K562 (cell line): ENCODE data around the gene SCAP. TPM values are rescaled to one million over a fixed set of nuclear protein-coding genes. Genes with fewer than 3 reads are reported as not detected.

ENCODE experiments used
- ASH1L ChIP-seq: fragments of 450-650 bp; IDR thresholded peaks from 2 replicates; pipeline ENCODE4 v1.6.1; 2018; ENCODE audit warnings: borderline replicate concordance, mild to moderate bottlenecking, low read depth; ENCODE audit not compliant: partially characterized antibody
- BMI1 ChIP-seq: fragments of 150-350 bp; IDR thresholded peaks from 2 replicates; pipeline ENCODE4 v1.6.1; 2014; ENCODE audit warnings: low read length
- BRF2 ChIP-seq: IDR thresholded peaks from 3 replicates; pipeline ENCODE4 v1.6.1; 2011; ENCODE audit warnings: borderline replicate concordance, mild to moderate bottlenecking; ENCODE audit not compliant: insufficient read length, insufficient read depth
- CBFA2T2 ChIP-seq: fragments of 450-650 bp; conservative IDR thresholded peaks from 2 replicates; pipeline ENCODE4 v1.6.1; 2017; ENCODE audit warnings: mild to moderate bottlenecking
- E2F5 ChIP-seq: sonication (generic); formaldehyde crosslinking; IDR thresholded peaks from 2 replicates; pipeline ENCODE4 v1.8.0; 2022; ENCODE audit warnings: mild to moderate bottlenecking, missing genetic modification reagents
- ELF2 ChIP-seq: fragments of 250-450 bp; sonication (Bioruptor Pico); IDR thresholded peaks from 2 replicates; pipeline ENCODE4 v1.5.0; 2021; ENCODE audit warnings: mild to moderate bottlenecking
- ETS2 ChIP-seq: IDR thresholded peaks from 2 replicates; pipeline ENCODE4 v1.6.1; 2016; ENCODE audit warnings: borderline replicate concordance, missing genetic modification characterization, mild to moderate bottlenecking, moderate library complexity, missing compliant biosample characterization; ENCODE audit not compliant: poor library complexity, severe bottlenecking
- FOXA3 ChIP-seq, 2 experiments: fragments of 450-650 bp in 1 of 2; sonication (generic) in 1 of 2; formaldehyde crosslinking; IDR thresholded peaks in 1 of 2; conservative IDR thresholded peaks in 1 of 2; 2 replicates each; pipeline versions ENCODE4 v1.4.0 to v1.8.0; 2020 to 2022; ENCODE audit warnings: mild to moderate bottlenecking in 2 of 2, missing genetic modification reagents in 1 of 2
- GABPA ChIP-seq: fragments of 200-800 bp; sonication (Bioruptor generic); conservative IDR thresholded peaks from 2 replicates; pipeline ENCODE4 v1.6.1; 2016; ENCODE audit warnings: low read depth, missing genetic modification characterization, missing compliant biosample characterization
- LCOR ChIP-seq: sonication (generic); formaldehyde crosslinking; IDR thresholded peaks from 2 replicates; pipeline ENCODE4 v1.8.0; 2022; ENCODE audit warnings: mild to moderate bottlenecking, missing genetic modification reagents
- MAX ChIP-seq: sonication (generic); formaldehyde crosslinking; IDR thresholded peaks from 2 replicates; pipeline ENCODE4 v1.9.0; 2022; ENCODE audit warnings: mild to moderate bottlenecking, missing genetic modification reagents
- NFYB ChIP-seq: IDR thresholded peaks from 2 replicates; pipeline ENCODE4 v1.6.1; 2011; ENCODE audit warnings: mild to moderate bottlenecking, moderate library complexity; ENCODE audit not compliant: insufficient read length; ENCODE audit errors: extremely low read depth
- NONO ChIP-seq, 2 experiments: fragments of 200-400 bp in 1 of 2; fragments of 450-650 bp in 1 of 2; formaldehyde crosslinking in 1 of 2; IDR thresholded peaks; 2 replicates each; pipeline ENCODE4 v1.6.1; 2017; ENCODE audit warnings: low read depth in 2 of 2, mild to moderate bottlenecking in 2 of 2, moderate library complexity in 2 of 2, low read length in 1 of 2
- NR2C1 ChIP-seq, 2 experiments: fragments of 450-650 bp; IDR thresholded peaks; 2 replicates each; pipeline ENCODE4 v1.6.1; 2017; ENCODE audit warnings: mild to moderate bottlenecking in 2 of 2, antibody characterized with exemption in 1 of 2, inconsistent platforms in 1 of 2, missing compliant biosample characterization in 1 of 2, missing genetic modification characterization in 1 of 2
- RCOR1 ChIP-seq, 2 experiments: IDR thresholded peaks; 2 replicates each; pipeline ENCODE4 v1.6.1; 2012; ENCODE audit warnings: low read depth in 2 of 2, low read length in 2 of 2, borderline replicate concordance in 1 of 2, improper control_type of control experiment in 1 of 2
- TFAP4 ChIP-seq: sonication (generic); formaldehyde crosslinking; IDR thresholded peaks from 2 replicates; pipeline ENCODE4 v1.8.0; 2022; ENCODE audit warnings: missing genetic modification reagents, mild to moderate bottlenecking, moderate library complexity, borderline replicate concordance
- ZBTB49 ChIP-seq: sonication (generic); formaldehyde crosslinking; IDR thresholded peaks from 2 replicates; pipeline ENCODE4 v1.8.0; 2022; ENCODE audit warnings: missing genetic modification reagents, mild to moderate bottlenecking, borderline replicate concordance
- ZNF224 ChIP-seq: sonication (generic); formaldehyde crosslinking; IDR thresholded peaks from 2 replicates; pipeline ENCODE4 v1.8.0; 2022; ENCODE audit warnings: mild to moderate bottlenecking, missing genetic modification reagents
- ZNF263 ChIP-seq: sonication (generic); formaldehyde crosslinking; IDR thresholded peaks from 2 replicates; pipeline ENCODE4 v1.8.0; 2022; ENCODE audit warnings: mild to moderate bottlenecking, missing genetic modification reagents, borderline replicate concordance
- polyA plus RNA-seq, 8 experiments: library from polyadenylated mRNA; depleted of rRNA in 4 of 8; stranded (reverse) in 5 of 8; unstranded in 3 of 8; fragments of >200 nt; fragmentation: Nextera tagmentation in 2 of 8; fragmentation: Illumina TruSeq in 1 of 8; extraction: Ambion mirVana in 2 of 8; extraction: Trizol in 1 of 8; gene quantifications; 2 replicates each; pipeline versions ENCODE4 v1.2.1 to v1.2.3, GENCODE V29; 2011 to 2014; ENCODE audit warnings: inconsistent platforms in 1 of 8, missing spikeins in 1 of 8
- total RNA-seq, 7 experiments: library from RNA; depleted of rRNA in 6 of 7; stranded (reverse); fragments of >200 nt in 6 of 7; fragmentation: Illumina TruSeq in 2 of 7; extraction: Trizol in 2 of 7; gene quantifications; 2 replicates each; pipeline versions ENCODE4 v1.2.1 to v1.2.3, GENCODE V29; 2011 to 2021; ENCODE audit warnings: low replicate concordance in 1 of 7

SCAP gene
- total and polyA plus RNA-seq, 9 of the 15 experiments (the other 6 are each of a cell fraction or from before 2014, with no cell fraction given): 2.6 to 104 (median 37.8) TPM

- TF ChIP-seq ZBTB49: peak; percentile 24; the same call in 1 of the 2 replicates
- TF ChIP-seq NONO (IDR thresholded peaks at IDR 0.05; ENCODE audit: low read depth in 2 of 2, low read length in 1 of 2): 0 out of 4 replicates have a peak, but pooled peaks of 1 of the 2 experiments have one; percentile 10
- peak; percentile 52; the same call in 1 of the 2 replicates for TF ChIP-seq ZNF263 (CRISPR knock-in tag)
- TF ChIP-seq LCOR (CRISPR knock-in tag): peak; percentile 59
- TF ChIP-seq MAX (CRISPR knock-in tag): peak; percentile 49; the same call in 1 of the 2 replicates
- peak in 1 of 2 experiments; percentile 63; a peak in 1 of 4 replicates for TF ChIP-seq FOXA3 (CRISPR knock-in tag; conservative IDR thresholded peaks at IDR 0.05 in 1 of 2, IDR thresholded peaks at IDR 0.05 in 1 of 2)
- TF ChIP-seq TFAP4: peak; percentile 71
- no peak for TF ChIP-seq BRF2
- 0 out of 2 replicates have a peak, but pooled peaks have one; percentile 47 for TF ChIP-seq E2F5 (CRISPR knock-in tag)
- no peak for TF ChIP-seq NFYB
- peak; percentile 87 for TF ChIP-seq GABPA (tag)
- peak; percentile 80 for TF ChIP-seq NR2C1 (IDR thresholded peaks at IDR 0.05)
- peak; percentile 73 for TF ChIP-seq NR2C1 (tag; IDR thresholded peaks at IDR 0.05)
- TF ChIP-seq ZNF224 (CRISPR knock-in tag): peak; percentile 41; the same call in 1 of the 2 replicates
- no peak for TF ChIP-seq ETS2 (tag)
- TF ChIP-seq ELF2 (CRISPR knock-in tag): peak; percentile 73; the same call in 1 of the 2 replicates
- TF ChIP-seq CBFA2T2: no peak
- peak; percentile 32 to 91; a peak in 3 of 4 replicates for TF ChIP-seq RCOR1 (IDR thresholded peaks at IDR 0.05; ENCODE audit: borderline replicate concordance in 1 of 2, low read depth in 2 of 2, low read length in 2 of 2)
- TF ChIP-seq ASH1L: no peak
- no peak for TF ChIP-seq BMI1
Measured at GRCh38 chr3:47420511-47421484, 54.9 kb downstream of the SCAP start (continued).
